Endometrial microvascular endothelial cells (primary cell): ENCODE data around the gene BCDIN3D. TPM values are rescaled to one million over a fixed set of nuclear protein-coding genes. Genes with fewer than 3 reads are reported as not detected.

Experiments
- in situ Hi-C: cut with HindIII; loops from 2 replicates; pipeline ENCODE4 v1.10.0; 2017; ENCODE audit warnings: low sequenced_read_pairs, low pct_unique_long_range_greater_than_20kb; ENCODE audit errors: inconsistent ontology term
- total RNA-seq: library from RNA; depleted of rRNA; stranded (reverse); fragments of >200 nt; gene quantifications from one replicate; pipeline ENCODE4 v1.2.3, GENCODE V29; 2015; ENCODE audit errors: inconsistent ontology term

BCDIN3D gene, protein sequence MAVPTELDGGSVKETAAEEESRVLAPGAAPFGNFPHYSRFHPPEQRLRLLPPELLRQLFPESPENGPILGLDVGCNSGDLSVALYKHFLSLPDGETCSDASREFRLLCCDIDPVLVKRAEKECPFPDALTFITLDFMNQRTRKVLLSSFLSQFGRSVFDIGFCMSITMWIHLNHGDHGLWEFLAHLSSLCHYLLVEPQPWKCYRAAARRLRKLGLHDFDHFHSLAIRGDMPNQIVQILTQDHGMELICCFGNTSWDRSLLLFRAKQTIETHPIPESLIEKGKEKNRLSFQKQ
- 3.4 TPM for total RNA-seq

DNA sequence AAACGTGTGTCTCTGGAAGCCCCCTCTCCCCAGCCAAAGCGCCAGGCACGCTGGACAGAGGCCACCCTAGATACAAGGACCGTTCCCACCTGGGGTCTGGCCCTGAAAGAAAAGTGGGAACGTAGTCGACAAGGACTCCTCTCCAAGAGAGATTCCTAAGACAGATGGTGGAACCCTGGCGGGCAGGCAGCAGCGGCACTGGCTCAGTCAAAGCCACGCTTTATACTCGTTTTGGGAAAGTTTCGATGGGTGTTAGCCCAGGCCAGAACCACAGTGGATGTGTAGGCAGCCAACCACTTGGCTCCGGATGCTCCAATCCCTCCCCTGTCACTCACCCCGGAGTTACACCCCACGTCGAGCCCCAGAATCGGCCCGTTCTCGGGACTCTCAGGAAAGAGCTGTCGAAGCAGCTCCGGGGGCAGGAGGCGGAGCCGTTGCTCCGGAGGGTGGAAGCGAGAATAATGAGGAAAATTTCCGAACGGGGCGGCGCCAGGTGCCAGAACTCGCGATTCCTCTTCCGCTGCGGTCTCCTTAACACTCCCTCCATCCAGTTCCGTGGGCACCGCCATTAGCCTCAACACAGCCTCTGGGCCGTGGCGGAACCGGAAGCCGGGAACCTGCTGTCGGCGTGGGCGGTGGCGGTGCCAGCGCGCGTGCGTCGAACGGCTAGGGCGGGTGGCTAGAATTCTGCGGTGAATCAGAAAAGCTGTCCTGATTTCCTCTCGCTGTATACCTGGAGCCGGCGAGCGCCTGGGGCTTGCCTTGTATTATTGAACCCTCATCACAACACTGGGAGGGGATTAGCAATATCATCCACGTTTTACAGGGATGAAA, at the start of gene BCDIN3D:
Gene BCDIN3D, minus strand, starts transcription at position 588 of the 834 bp plus-strand sequence. Its CDS starts 19 bp downstream, at position 569.
- in situ Hi-C loops = no loop called here

- in situ Hi-C loops = no loop called here
These were observed 49.3 kb upstream of the BCDIN3D start for GRCh38 chr12:49892084-49892731.

DNA sequence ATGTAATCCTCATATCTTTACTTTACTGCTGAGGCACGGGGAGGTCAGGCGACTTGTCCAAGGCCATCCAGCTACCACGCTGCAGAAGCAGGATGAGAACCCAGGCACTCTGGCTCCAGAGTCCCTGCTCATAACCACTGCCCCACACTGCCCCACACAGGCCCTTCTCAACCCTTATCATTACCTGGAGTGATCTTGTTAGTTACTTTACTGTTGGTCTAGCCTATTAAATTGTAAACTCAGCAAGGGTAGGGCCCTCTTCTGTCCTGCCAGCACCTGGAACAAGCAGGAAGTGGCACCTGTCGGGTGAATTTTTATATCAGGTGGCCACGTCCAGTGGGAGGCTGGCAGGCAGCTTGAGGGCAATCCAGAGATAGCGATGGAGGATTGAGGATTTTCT, 48.6 kb upstream of the BCDIN3D start:
- in situ Hi-C loops = no loop called here

- in situ Hi-C loops = no loop called here
These were observed 48.1 kb upstream of the BCDIN3D start for GRCh38 chr12:49891012-49891411.

DNA sequence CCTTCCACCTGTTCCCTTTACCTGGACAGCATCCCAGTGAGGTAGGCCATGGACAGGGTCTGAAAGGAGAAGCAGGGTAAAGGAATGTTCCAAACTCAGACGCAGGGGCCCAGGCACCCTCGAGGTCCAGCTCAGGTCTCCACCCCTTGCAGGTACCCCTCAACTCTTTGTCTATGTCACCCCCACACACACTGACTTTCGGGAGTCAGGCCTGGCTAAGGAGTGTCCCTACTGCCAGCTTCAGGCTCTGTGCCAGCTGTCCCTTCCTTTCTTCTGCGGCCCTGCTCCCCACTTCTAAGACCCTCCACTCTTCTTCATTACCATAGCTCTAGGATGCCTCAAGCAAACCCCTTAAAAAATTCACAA, 47.2 kb upstream of the BCDIN3D start:
- in situ Hi-C loops = no loop called here

GRCh38 chr12:49889361-49890095, 46.6 kb upstream of the BCDIN3D start:
- in situ Hi-C loops = no loop called here

DNA sequence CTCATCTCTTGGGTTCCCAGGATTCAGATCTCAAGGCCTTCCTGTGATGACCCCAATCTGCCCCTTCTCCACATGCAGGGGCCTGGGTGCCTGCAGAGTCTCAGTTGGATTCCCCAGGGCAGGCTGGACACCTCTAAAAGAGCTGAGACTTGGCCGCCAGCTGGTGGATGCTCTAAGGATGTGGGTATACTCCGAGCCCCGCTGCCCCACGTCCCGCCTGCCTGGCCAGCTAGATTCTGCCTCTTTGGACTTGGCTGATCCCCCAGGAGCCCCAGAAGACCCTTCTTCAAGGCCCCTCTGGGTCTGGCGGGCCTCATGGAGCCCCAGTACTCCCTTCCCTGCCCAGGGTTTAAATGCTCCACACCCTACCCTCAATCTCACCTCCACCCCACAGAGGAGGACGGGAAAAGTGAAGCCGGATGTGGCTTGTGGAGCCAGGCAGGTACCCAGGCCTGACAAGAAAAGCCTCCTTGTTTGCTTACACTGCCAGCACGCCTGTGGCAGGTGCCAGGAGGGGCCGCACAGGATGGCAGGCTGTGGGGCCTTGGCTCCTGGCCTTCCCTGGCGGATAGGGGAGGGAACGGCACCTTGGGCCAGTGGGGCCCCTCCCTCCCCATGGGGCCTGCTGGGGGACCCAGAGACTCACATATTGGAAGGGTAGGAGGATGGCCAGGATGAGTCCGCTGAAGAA, 45.7 kb upstream of the BCDIN3D start:
- in situ Hi-C loops = no loop called here

GRCh38 chr12:49887536-49888401, 44.9 kb upstream of the BCDIN3D start:
- in situ Hi-C loops = no loop called here

- in situ Hi-C loops = no loop called here
These were observed 44.2 kb upstream of the BCDIN3D start for GRCh38 chr12:49887091-49887490.

DNA sequence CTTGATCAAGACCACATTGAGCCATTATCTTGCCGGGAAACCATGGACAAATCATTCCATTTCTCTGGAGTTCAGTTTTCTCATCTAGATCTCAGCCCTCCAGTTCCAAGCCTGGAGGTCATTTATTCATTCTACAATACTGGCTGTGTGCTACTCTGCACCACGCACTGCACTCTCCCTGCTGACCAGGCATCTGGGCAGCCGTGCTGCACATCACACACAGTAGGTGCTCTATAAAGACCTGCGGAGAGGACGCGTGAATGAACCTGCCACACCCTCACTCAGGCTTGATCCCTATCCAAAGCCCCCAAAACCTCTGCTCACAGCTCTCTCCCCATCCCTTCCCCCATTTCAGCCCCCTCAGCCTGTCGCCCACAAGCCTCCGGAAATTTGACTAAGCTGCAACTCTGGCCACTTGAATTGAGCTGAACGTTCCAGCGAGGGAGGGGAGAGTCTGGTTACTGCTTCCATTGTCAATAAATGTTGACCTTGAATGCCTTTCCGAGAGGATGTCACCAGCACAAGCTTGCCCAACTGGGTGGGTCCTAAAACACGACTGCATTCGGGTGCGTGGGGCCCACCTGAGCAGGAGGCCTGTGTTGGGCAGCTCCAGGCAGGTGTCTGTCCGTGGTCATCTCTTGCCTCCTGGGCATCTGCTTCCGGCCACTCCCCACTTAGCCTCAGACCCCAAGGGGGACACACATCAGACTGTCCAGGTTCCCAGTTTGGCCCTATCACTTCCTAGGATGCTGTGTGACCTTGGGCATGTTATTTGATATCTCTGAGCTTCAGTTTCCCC, 43.0 kb upstream of the BCDIN3D start:
- in situ Hi-C loops = no loop called here

- in situ Hi-C loops = no loop called here
These were observed 42.2 kb upstream of the BCDIN3D start for GRCh38 chr12:49885118-49885517.

DNA sequence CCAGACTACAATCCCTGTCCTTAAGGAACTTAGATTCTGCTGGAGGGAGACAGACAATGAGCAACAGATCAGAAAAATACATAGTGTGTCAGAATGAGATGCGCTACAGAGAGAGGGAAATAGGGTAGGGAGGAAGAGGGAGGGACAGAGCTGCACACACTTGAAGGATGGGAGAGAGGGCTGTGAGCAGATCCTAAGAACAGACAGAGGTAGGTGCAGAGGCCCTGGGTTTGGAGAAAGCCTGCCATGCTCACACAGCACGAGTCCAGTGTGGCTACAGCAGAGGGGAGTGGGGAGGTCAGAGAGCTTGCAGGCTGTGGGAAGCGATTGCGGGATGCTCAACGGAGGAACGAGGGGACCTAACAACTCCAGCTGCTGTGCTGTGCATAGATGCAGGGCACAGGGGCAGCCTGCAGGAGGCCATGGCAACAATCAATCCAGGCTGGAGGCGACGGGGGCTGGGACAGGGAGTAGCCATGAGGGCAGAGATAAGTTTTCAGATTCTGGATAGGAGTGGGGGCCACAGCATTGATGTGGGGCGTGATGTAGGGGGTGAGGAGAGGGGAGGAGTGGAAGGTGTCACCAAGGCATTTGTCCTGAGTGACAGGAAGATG, 40.1 kb upstream of the BCDIN3D start:
- in situ Hi-C loops = no loop called here

DNA sequence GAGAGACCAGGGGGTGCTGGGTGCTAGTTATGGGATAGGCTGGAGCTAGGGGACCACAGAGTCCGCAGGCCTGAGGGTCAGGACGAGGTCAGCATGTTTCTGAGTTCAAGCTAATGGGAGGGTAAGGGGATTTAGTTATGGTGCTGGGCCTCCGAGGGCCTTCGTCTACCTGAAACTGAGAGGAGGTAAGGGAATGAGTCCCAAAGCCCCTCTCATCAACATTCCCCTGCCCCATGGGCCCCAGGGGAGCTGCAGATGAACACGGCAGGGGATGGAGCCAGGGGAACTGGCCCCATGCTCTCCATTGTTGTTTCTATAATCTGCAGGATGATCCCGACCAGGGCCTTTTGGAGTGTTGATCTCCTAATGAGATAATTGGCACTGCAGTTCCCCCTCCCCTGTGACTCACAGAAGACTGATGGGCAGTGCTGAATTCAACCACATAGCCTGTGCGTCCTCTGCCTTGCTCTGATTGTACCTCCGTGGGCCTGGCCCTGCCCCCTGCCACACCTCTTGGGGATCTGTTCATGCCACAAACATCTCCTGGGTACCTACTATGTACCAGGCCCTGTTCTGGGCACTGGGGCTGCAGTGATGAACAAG, 39.4 kb upstream of the BCDIN3D start:
- in situ Hi-C loops = no loop called here

- in situ Hi-C loops = no loop called here
These were observed 38.7 kb upstream of the BCDIN3D start for GRCh38 chr12:49881415-49882247.

- in situ Hi-C loops = no loop called here
These were observed 38.0 kb upstream of the BCDIN3D start for GRCh38 chr12:49880756-49881414.
